HG02763 (cell line): ENCODE results near the gene FH.

Experiments used
- ATAC-seq: cut with Tn5 transposase; IDR thresholded peaks from one replicate; pipeline ENCODE4 v1.9.1; 2021; ENCODE audit warnings: mild to moderate bottlenecking, moderate library complexity; ENCODE audit not compliant: unreplicated experiment

Gene FH

GRCh38 chr1:241460098-241460873 is 59.3 kb downstream of the FH start:
- ATAC-seq: no peak

- no peak for ATAC-seq
Observed at GRCh38 chr1:241459186-241459802, 60.3 kb downstream of the FH start.

GRCh38 chr1:241457421-241457820 is 62.1 kb downstream of the FH start:
- no peak for ATAC-seq

GRCh38 chr1:241456743-241457142 is 62.8 kb downstream of the FH start:
- ATAC-seq: no peak

- ATAC-seq: no peak
Observed at GRCh38 chr1:241453732-241454131, 65.8 kb downstream of the FH start.

- no peak for ATAC-seq
Observed at GRCh38 chr1:241451956-241452355, 67.6 kb downstream of the FH start.
